Activated T-cell treated with anti-CD3 and anti-CD28 coated beads, Interleukin-2, amount 50 U/mL, for 4 hours (primary cell): ENCODE data around the gene PODN. TPM values are rescaled to one million over a fixed set of nuclear protein-coding genes. Genes with fewer than 3 reads are reported as not detected.

Experiments
- ATAC-seq, 2 donors: fragments of 200-7000 bp; cut with Tn5 transposase; one replicate each; pipeline ENCODE4 v1.10.0; 2021
- DNase-seq: peaks from one replicate; pipeline ENCODE4 v3.0.0-alpha.2; 2020
- H3K27me3 Mint-ChIP-seq: one replicate; pipeline ENCODE4 v1.8.0; 2021; ENCODE audit warnings: low read depth, mixed read lengths
- H3K36me3 Mint-ChIP-seq: one replicate; pipeline ENCODE4 v1.8.0; 2022; ENCODE audit warnings: mixed read lengths; ENCODE audit not compliant: insufficient read depth
- H3K4me1 Mint-ChIP-seq: one replicate; pipeline ENCODE4 v1.8.0; 2021; ENCODE audit warnings: low read depth, mixed read lengths
- H3K4me3 Mint-ChIP-seq: one replicate; pipeline ENCODE4 v1.8.0; 2021; ENCODE audit warnings: mild to moderate bottlenecking, moderate library complexity, mixed read lengths
- H3K9me3 Mint-ChIP-seq: one replicate; pipeline ENCODE4 v1.8.0; 2021; ENCODE audit warnings: mixed read lengths
- total RNA-seq, 3 donors: library from RNA; stranded (reverse); gene quantifications; one replicate each; pipeline ENCODE4 v1.2.1, GENCODE V29; 2021

The PODN gene
- total RNA-seq, 3 donors from 2014 or later, result 0.11 to 0.23 TPM; not detected in 1

GRCh38 chr1:53129891-53130597, 68.0 kb downstream of the PODN start:
- DNase-seq, result no peak
- Mint-ChIP-seq H3K27me3 (peaks cover 4% of the 10 kb centered on the region), H3K9me3 (no peaks in the 10 kb centered on the region), H3K36me3 (no peaks in the 10 kb centered on the region), H3K4me1 (no peaks in the 10 kb centered on the region), H3K4me3 (no peak overlapping the region)
- ATAC-seq, result no peak

GRCh38 chr1:53130598-53130877, 68.5 kb downstream of the PODN start:
- DNase-seq (no peak), ATAC-seq (no peak)
- no peaks in the 10 kb centered on the region for H3K9me3 Mint-ChIP-seq
- H3K27me3 Mint-ChIP-seq, result peaks cover 4% of the 10 kb centered on the region
- no peaks in the 10 kb centered on the region for H3K4me1 Mint-ChIP-seq
- H3K4me3 Mint-ChIP-seq, result no peak overlapping the region
- H3K36me3 Mint-ChIP-seq, result no peaks in the 10 kb centered on the region

GRCh38 chr1:53130878-53131589, 69.0 kb downstream of the PODN start:
- no peaks in the 10 kb centered on the region for H3K4me1 Mint-ChIP-seq
- no peak overlapping the region for H3K4me3 Mint-ChIP-seq
- no peak for ATAC-seq
- DNase-seq, result no peak
- no peaks in the 10 kb centered on the region for H3K9me3 Mint-ChIP-seq
- peaks cover 4% of the 10 kb centered on the region for H3K27me3 Mint-ChIP-seq
- H3K36me3 Mint-ChIP-seq, result no peaks in the 10 kb centered on the region

GRCh38 chr1:53131590-53131938, 69.6 kb downstream of the PODN start:
- H3K36me3 Mint-ChIP-seq, result no peaks in the 10 kb centered on the region
- no peaks in the 10 kb centered on the region for H3K9me3 Mint-ChIP-seq
- H3K4me1 Mint-ChIP-seq, result no peaks in the 10 kb centered on the region
- ATAC-seq (no peak), DNase-seq (no peak)
- peaks cover 4% of the 10 kb centered on the region for H3K27me3 Mint-ChIP-seq
- no peak overlapping the region for H3K4me3 Mint-ChIP-seq

GRCh38 chr1:53132176-53132575, 70.2 kb downstream of the PODN start:
- H3K9me3 Mint-ChIP-seq, result peaks cover 2% of the 10 kb centered on the region
- ATAC-seq (no peak), DNase-seq (no peak)
- H3K4me3 Mint-ChIP-seq, result no peak overlapping the region
- no peaks in the 10 kb centered on the region for H3K4me1 Mint-ChIP-seq
- H3K27me3 Mint-ChIP-seq, result peaks cover 4% of the 10 kb centered on the region
- no peaks in the 10 kb centered on the region for H3K36me3 Mint-ChIP-seq

- Mint-ChIP-seq H3K27me3 (no peaks in the 10 kb centered on the region), H3K4me3 (no peak overlapping the region), H3K4me1 (no peaks in the 10 kb centered on the region), H3K36me3 (no peaks in the 10 kb centered on the region), H3K9me3 (peaks cover 12% of the 10 kb centered on the region)
- ATAC-seq (no peak), DNase-seq (no peak)
Measured at GRCh38 chr1:53133261-53134041, 71.4 kb downstream of the PODN start.

- ATAC-seq (no peak), DNase-seq (no peak)
- H3K27me3 Mint-ChIP-seq, result no peaks in the 10 kb centered on the region
- no peak overlapping the region for H3K4me3 Mint-ChIP-seq
- H3K9me3 Mint-ChIP-seq, result peaks cover 12% of the 10 kb centered on the region
- H3K4me1 Mint-ChIP-seq, result no peaks in the 10 kb centered on the region
- no peaks in the 10 kb centered on the region for H3K36me3 Mint-ChIP-seq
Measured at GRCh38 chr1:53134042-53134485, 72.1 kb downstream of the PODN start.

Other genes starting within 250 kb of the PODN start
- gene ZYG11A, start 219.5 kb upstream of the PODN start, total RNA-seq, result under 1 TPM; 0.08 to 0.13 (median 0.13) TPM
- 10 to 100 TPM; 25.4 to 27.2 (median 25.9) TPM for gene ECHDC2, start 140.5 kb upstream of the PODN start, total RNA-seq
- gene SCP2, start 134.9 kb upstream of the PODN start, total RNA-seq, result 10 to 100 TPM; 47.6 to 67.8 (median 52.2) TPM
- gene SLC1A7, start 80.4 kb downstream of the PODN start, total RNA-seq, result not detected
- 10 to 100 TPM in 2 of 3 donors, 1 to 10 TPM in 1; 7.5 to 15.4 (median 15.1) TPM for gene CPT2, start 134.6 kb downstream of the PODN start, total RNA-seq
- 10 to 100 TPM; 42.8 to 47.2 (median 46.2) TPM for gene CZIB, start 158.4 kb downstream of the PODN start, total RNA-seq
- gene MAGOH, start 176.3 kb downstream of the PODN start, total RNA-seq, result 100 to 1,000 TPM; 147 to 157 (median 157) TPM